Endothelial cell of umbilical vein (primary cell): ENCODE data around the gene MCM6. TPM values are rescaled to one million over a fixed set of nuclear protein-coding genes. Genes with fewer than 3 reads are reported as not detected.

ENCODE experiments used
- BruUV-seq: library from RNA; stranded (reverse); fragments of 400-500 nt; replicated peaks from 2 replicates; lab custom pipeline; 2021; lab: Mats Ljungman, UMichigan
- CTCF ChIA-PET: fragments of 300-600, 350-600 bp; sonication (Branson Sonifier 250); formaldehyde crosslinking; loops from one replicate; lab custom pipeline; 2021; ENCODE audit warnings: antibody characterized with exemption, inconsistent platforms; lab: Charles Lee
- POLR2A ChIA-PET: fragments of 300-600, 350-600 bp; sonication (Branson Sonifier 250); formaldehyde crosslinking; loops from one replicate; lab custom pipeline; 2021; ENCODE audit warnings: antibody characterized with exemption, inconsistent platforms; lab: Charles Lee
- DNase-seq: peaks from one replicate; pipeline ENCODE4 v3.0.0-alpha.2; 2011; ENCODE audit warnings: low read depth, low spot score
- FAIRE-seq: peaks from 2 replicates; lab custom pipeline; 2011; peaks lifted over from hg19 to GRCh38; lab: Jason Lieb, UNC
- H2AFZ ChIP-seq: 2 replicates; pipeline ENCODE4 v1.6.0; 2012; ENCODE audit warnings: low read depth, low read length, control low read depth, inconsistent platforms
- H3K27ac ChIP-seq: 2 replicates; pipeline ENCODE4 v1.5.1; 2011; ENCODE audit warnings: low read depth, mild to moderate bottlenecking, control low read depth, low read length, moderate library complexity; ENCODE audit not compliant: insufficient read depth
- H3K27me3 ChIP-seq, 2 experiments: 2 replicates each; pipeline versions ENCODE4 v1.6.0 to v1.6.1; 2011; ENCODE audit warnings: low read length in 2 of 2, mixed read lengths in 1 of 2; ENCODE audit not compliant: control insufficient read depth in 2 of 2, insufficient read depth in 2 of 2
- H3K36me3 ChIP-seq, 2 experiments: 2 replicates in 1 of 2; 3 replicates in 1 of 2; pipeline ENCODE4 v1.5.1; 2011; ENCODE audit warnings: low read length in 2 of 2, mild to moderate bottlenecking in 1 of 2, moderate library complexity in 1 of 2; ENCODE audit not compliant: control insufficient read depth in 2 of 2, insufficient read depth in 2 of 2; ENCODE audit errors: extremely low read depth in 1 of 2
- H3K4me1 ChIP-seq: 3 replicates; pipeline ENCODE4 v1.5.1; 2011; ENCODE audit warnings: mild to moderate bottlenecking, low read length; ENCODE audit not compliant: control insufficient read depth, insufficient read depth; ENCODE audit errors: extremely low read depth
- H3K4me2 ChIP-seq: 2 replicates; pipeline ENCODE4 v1.6.1; 2011; ENCODE audit warnings: low read length, control low read depth, mixed read lengths; ENCODE audit not compliant: insufficient read depth
- H3K4me3 ChIP-seq, 3 experiments: fragments of 200-600 bp in 1 of 3; sonication (generic), shearing (Covaris generic) in 1 of 3; replicated peaks in 1 of 3; 2 replicates each; pipeline ENCODE4 v1.5.1; 2011 to 2016; ENCODE audit warnings: control low read depth in 3 of 3, low read length in 3 of 3, mild to moderate bottlenecking in 2 of 3, inconsistent platforms in 1 of 3, low read depth in 1 of 3, moderate library complexity in 1 of 3; ENCODE audit not compliant: insufficient read depth in 1 of 3
- H3K79me2 ChIP-seq: 2 replicates; pipeline ENCODE4 v1.6.0; 2012; ENCODE audit warnings: low read length, inconsistent platforms; ENCODE audit not compliant: control insufficient read depth, insufficient read depth
- H3K9ac ChIP-seq: replicated peaks from 2 replicates; pipeline ENCODE3; 2011; ENCODE audit warnings: low read length, control low read depth; ENCODE audit not compliant: insufficient read depth; ENCODE audit errors: extremely low read depth
- H3K9me1 ChIP-seq: replicated peaks from 3 replicates; pipeline ENCODE4 v1.6.0; 2011; ENCODE audit warnings: mild to moderate bottlenecking, low read length; ENCODE audit not compliant: control insufficient read depth, insufficient read depth; ENCODE audit errors: extremely low read depth
- H3K9me3 ChIP-seq: replicated peaks from 2 replicates; pipeline ENCODE4 v1.5.1; 2012; ENCODE audit warnings: low read length, inconsistent platforms; ENCODE audit not compliant: control insufficient read depth, insufficient read depth
- H4K20me1 ChIP-seq: replicated peaks from 2 replicates; pipeline ENCODE3; 2011; ENCODE audit warnings: mild to moderate bottlenecking, low read length; ENCODE audit not compliant: control insufficient read depth, insufficient read depth; ENCODE audit errors: extremely low read depth
- EZH2 ChIP-seq: IDR thresholded peaks from 2 replicates; pipeline ENCODE4 v1.6.1; 2012; ENCODE audit warnings: borderline replicate concordance, low read depth, mild to moderate bottlenecking, moderate library complexity, low read length, inconsistent platforms; ENCODE audit not compliant: severe bottlenecking
- FOS ChIP-seq: IDR thresholded peaks from 2 replicates; pipeline ENCODE4 v1.6.1; 2011; ENCODE audit warnings: mild to moderate bottlenecking, low read length, moderate library complexity, borderline replicate concordance; ENCODE audit not compliant: insufficient read depth
- GATA2 ChIP-seq: IDR thresholded peaks from 2 replicates; pipeline ENCODE4 v1.7.0; 2011; ENCODE audit warnings: low read depth, mild to moderate bottlenecking, moderate library complexity, mixed read lengths, low read length; ENCODE audit not compliant: insufficient read length, insufficient read depth
- JUN ChIP-seq: IDR thresholded peaks from 2 replicates; pipeline ENCODE4 v1.6.1; 2011; ENCODE audit warnings: borderline replicate concordance, low read depth; ENCODE audit not compliant: insufficient read length, insufficient read depth
- MYC ChIP-seq: IDR thresholded peaks from one replicate; pipeline ENCODE4 v1.6.1; 2011; ENCODE audit warnings: mild to moderate bottlenecking, low read depth, low read length
- POLR2A ChIP-seq: IDR thresholded peaks from 2 replicates; pipeline ENCODE4 v1.6.1; 2012; ENCODE audit warnings: low read depth, mild to moderate bottlenecking, control low read depth, low read length
- POLR2AphosphoS5 ChIP-seq: IDR thresholded peaks from 2 replicates; pipeline ENCODE4 v1.6.1; 2012; ENCODE audit warnings: low read depth, mild to moderate bottlenecking, control low read depth, low read length, moderate library complexity; ENCODE audit not compliant: insufficient read depth
- dilution Hi-C: fragments of 300-500 bp; cut with MboI; formaldehyde crosslinking; loops from one replicate; pipeline ENCODE4 v1.15.0; 2019; ENCODE audit warnings: low sequenced_read_pairs; ENCODE audit not compliant: extremely low pct_ligation_motif_present
- intact Hi-C: fragments of 100-400 bp; cut with micrococcal nuclease; formaldehyde crosslinking; loops from one replicate; pipeline ENCODE4 v1.10.0; 2022
- polyA plus RNA-seq, 4 experiments: library from polyadenylated mRNA; depleted of rRNA in 3 of 4; stranded (reverse) in 3 of 4; unstranded in 1 of 4; fragments of >200 nt; gene quantifications; 2 replicates each; pipeline versions ENCODE4 v1.2.1 to v1.2.3, GENCODE V29; 2011 to 2012; ENCODE audit warnings: missing spikeins in 1 of 4
- total RNA-seq: library from RNA; stranded (reverse); gene quantifications from 2 replicates; pipeline ENCODE4 v1.2.3, GENCODE V29; 2021
- TF ChIP-seq, protein P1 (sequence below), 2 donors: IDR thresholded peaks; 1 replicate in 1 of 2; 2 replicates in 1 of 2; pipeline ENCODE4 v1.5.1; 2011; ENCODE audit warnings: low read length in 2 of 2, mild to moderate bottlenecking in 2 of 2, moderate library complexity in 2 of 2, control low read depth in 1 of 2, inconsistent platforms in 1 of 2, low read depth in 1 of 2; ENCODE audit not compliant: insufficient read depth in 1 of 2; ENCODE audit errors: extremely low read depth in 1 of 2
- TF ChIP-seq, protein P2 (sequence below): IDR thresholded peaks from 2 replicates; pipeline ENCODE4 v1.6.1; 2011; ENCODE audit not compliant: insufficient read depth, insufficient read length

Gene MCM6
- total and polyA plus RNA-seq, 2 donors (not counting 3 experiments of a cell fraction or from before 2014, with no cell fraction given) = 20.6 to 52.6 TPM

DNA sequence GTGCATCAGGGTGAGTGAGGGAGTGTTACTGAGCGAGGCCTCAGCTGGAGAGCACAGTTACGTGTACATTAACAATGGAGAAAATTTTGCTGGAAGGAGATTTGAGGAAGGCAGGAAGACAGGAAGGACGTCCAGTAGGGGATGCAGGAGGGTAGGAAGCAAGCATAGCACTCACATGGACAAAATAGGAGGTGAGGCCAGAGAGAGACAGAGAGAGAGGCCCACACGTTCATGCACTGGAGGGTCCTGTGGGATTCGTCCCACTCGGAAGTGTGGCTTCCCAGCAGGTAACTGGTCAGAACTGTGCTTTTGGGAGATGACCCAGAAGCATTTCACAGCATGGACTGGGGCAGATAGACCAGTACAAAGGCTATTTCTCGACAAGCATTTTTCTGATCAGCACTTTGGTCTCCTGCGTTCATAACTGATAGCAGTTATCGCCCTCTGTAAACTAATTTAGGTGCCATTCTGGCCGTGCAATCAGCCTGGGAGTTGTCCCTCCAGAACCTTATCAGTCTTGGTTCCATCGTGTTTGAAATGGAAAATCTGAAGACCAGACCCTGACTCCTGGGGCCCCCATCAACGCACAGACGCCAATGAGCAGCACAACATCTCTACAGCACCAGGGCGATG lies 44.9 kb downstream of the MCM6 start:
- Histone ChIP-seq H2AFZ (no peak overlapping the region), H3K27ac (no peak overlapping the region), H4K20me1 (no peaks in the 10 kb centered on the region), H3K36me3 (no peaks in the 10 kb centered on the region), H3K9me1 (no peaks in the 10 kb centered on the region), H3K4me1 (no peaks in the 10 kb centered on the region), H3K79me2 (no peaks in the 10 kb centered on the region), H3K9ac (no peak overlapping the region), H3K27me3 (peaks cover 0 to 1% of the 10 kb centered on the region in 2 experiments), H3K9me3 (no peaks in the 10 kb centered on the region), H3K4me3 (no peak overlapping the region), H3K4me2 (no peak overlapping the region)
- TF ChIP-seq POLR2AphosphoS5 = no peak
- no peak for TF ChIP-seq GATA2
- TF ChIP-seq, protein P1, sequence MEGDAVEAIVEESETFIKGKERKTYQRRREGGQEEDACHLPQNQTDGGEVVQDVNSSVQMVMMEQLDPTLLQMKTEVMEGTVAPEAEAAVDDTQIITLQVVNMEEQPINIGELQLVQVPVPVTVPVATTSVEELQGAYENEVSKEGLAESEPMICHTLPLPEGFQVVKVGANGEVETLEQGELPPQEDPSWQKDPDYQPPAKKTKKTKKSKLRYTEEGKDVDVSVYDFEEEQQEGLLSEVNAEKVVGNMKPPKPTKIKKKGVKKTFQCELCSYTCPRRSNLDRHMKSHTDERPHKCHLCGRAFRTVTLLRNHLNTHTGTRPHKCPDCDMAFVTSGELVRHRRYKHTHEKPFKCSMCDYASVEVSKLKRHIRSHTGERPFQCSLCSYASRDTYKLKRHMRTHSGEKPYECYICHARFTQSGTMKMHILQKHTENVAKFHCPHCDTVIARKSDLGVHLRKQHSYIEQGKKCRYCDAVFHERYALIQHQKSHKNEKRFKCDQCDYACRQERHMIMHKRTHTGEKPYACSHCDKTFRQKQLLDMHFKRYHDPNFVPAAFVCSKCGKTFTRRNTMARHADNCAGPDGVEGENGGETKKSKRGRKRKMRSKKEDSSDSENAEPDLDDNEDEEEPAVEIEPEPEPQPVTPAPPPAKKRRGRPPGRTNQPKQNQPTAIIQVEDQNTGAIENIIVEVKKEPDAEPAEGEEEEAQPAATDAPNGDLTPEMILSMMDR (IDR thresholded peaks at IDR 0.05; ENCODE audit: extremely low read depth in 1 of 2, insufficient read depth in 1 of 2, low read depth in 1 of 2, low read length in 2 of 2) = no peak
- no peak for TF ChIP-seq POLR2A
- TF ChIP-seq JUN = no peak
- TF ChIP-seq EZH2 = no peak
- TF ChIP-seq, protein P2, sequence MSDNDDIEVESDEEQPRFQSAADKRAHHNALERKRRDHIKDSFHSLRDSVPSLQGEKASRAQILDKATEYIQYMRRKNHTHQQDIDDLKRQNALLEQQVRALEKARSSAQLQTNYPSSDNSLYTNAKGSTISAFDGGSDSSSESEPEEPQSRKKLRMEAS = no peak
- TF ChIP-seq FOS = no peak
- TF ChIP-seq MYC = no peak
- POLR2A ChIA-PET = no interaction called here
- CTCF ChIA-PET = no interaction called here
- no peak for DNase-seq
- intact Hi-C loops (no loop called here), dilution Hi-C loops (no loop called here)
- FAIRE-seq = no peak
- no TSS peak for BruUV-seq
